HL-60 (cell line): ENCODE measurements around the gene LRRC74A.

ENCODE experiments used
- DNase-seq, 2 experiments: peaks; one replicate each; pipeline ENCODE4 v3.0.0-alpha.2; 2010 to 2020; ENCODE audit warnings: low read depth in 1 of 2, low spot score in 1 of 2
- H3K27ac ChIP-seq: fragments of 250-450 bp; sonication (Bioruptor Pico); replicated peaks from 2 replicates; pipeline ENCODE4 v1.5.1; 2020; ENCODE audit warnings: mild to moderate bottlenecking, moderate library complexity
- H3K27me3 ChIP-seq: fragments of 250-450 bp; sonication (Bioruptor Pico); 2 replicates; pipeline ENCODE4 v1.5.1; 2021; ENCODE audit warnings: mild to moderate bottlenecking, moderate library complexity; ENCODE audit not compliant: insufficient read depth, poor library complexity, severe bottlenecking
- H3K4me3 ChIP-seq: replicated peaks from 2 replicates; pipeline ENCODE4 v1.5.1; 2011; ENCODE audit warnings: mild to moderate bottlenecking, control low read depth, low read length; ENCODE audit not compliant: insufficient read depth
- CTCF ChIP-seq: IDR thresholded peaks from one replicate; pipeline ENCODE4 v1.5.1; 2011; ENCODE audit warnings: low read length, control low read depth, inconsistent platforms; ENCODE audit not compliant: insufficient read depth
- GABPA ChIP-seq: IDR thresholded peaks from 2 replicates; pipeline ENCODE4 v1.6.1; 2012; ENCODE audit warnings: low read depth
- POLR2AphosphoS5 ChIP-seq: IDR thresholded peaks from 2 replicates; pipeline ENCODE4 v1.6.1; 2012; ENCODE audit warnings: low read depth
- SPI1 ChIP-seq: IDR thresholded peaks from 2 replicates; pipeline ENCODE4 v1.6.1; 2012; ENCODE audit warnings: low read depth, mild to moderate bottlenecking, borderline replicate concordance
- TF ChIP-seq, protein P1 (sequence below): IDR thresholded peaks from 2 replicates; pipeline ENCODE4 v1.6.1; 2012; ENCODE audit warnings: low read depth; ENCODE audit not compliant: insufficient replicate concordance

Gene LRRC74A

GRCh38 chr14:76780875-76781647 lies 45.1 kb upstream of the LRRC74A start:
- no peak overlapping the region for H3K4me3 ChIP-seq
- no peaks in the 10 kb centered on the region for H3K27me3 ChIP-seq
- TF ChIP-seq SPI1 (no peak), CTCF (no peak), GABPA (no peak), POLR2AphosphoS5 (no peak)
- TF ChIP-seq, protein P1, sequence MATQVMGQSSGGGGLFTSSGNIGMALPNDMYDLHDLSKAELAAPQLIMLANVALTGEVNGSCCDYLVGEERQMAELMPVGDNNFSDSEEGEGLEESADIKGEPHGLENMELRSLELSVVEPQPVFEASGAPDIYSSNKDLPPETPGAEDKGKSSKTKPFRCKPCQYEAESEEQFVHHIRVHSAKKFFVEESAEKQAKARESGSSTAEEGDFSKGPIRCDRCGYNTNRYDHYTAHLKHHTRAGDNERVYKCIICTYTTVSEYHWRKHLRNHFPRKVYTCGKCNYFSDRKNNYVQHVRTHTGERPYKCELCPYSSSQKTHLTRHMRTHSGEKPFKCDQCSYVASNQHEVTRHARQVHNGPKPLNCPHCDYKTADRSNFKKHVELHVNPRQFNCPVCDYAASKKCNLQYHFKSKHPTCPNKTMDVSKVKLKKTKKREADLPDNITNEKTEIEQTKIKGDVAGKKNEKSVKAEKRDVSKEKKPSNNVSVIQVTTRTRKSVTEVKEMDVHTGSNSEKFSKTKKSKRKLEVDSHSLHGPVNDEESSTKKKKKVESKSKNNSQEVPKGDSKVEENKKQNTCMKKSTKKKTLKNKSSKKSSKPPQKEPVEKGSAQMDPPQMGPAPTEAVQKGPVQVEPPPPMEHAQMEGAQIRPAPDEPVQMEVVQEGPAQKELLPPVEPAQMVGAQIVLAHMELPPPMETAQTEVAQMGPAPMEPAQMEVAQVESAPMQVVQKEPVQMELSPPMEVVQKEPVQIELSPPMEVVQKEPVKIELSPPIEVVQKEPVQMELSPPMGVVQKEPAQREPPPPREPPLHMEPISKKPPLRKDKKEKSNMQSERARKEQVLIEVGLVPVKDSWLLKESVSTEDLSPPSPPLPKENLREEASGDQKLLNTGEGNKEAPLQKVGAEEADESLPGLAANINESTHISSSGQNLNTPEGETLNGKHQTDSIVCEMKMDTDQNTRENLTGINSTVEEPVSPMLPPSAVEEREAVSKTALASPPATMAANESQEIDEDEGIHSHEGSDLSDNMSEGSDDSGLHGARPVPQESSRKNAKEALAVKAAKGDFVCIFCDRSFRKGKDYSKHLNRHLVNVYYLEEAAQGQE, result no peak
- DNase-seq, result no peak
- no peak overlapping the region for H3K27ac ChIP-seq

GRCh38 chr14:76781648-76782051 lies 44.6 kb upstream of the LRRC74A start:
- Histone ChIP-seq H3K27me3 (no peaks in the 10 kb centered on the region), H3K27ac (no peak overlapping the region), H3K4me3 (no peak overlapping the region)
- TF ChIP-seq POLR2AphosphoS5, result no peak
- TF ChIP-seq CTCF, result no peak
- TF ChIP-seq GABPA, result no peak
- TF ChIP-seq, protein P1, result no peak
- no peak for TF ChIP-seq SPI1
- DNase-seq, result no peak

- Histone ChIP-seq H3K4me3 (no peak overlapping the region), H3K27me3 (no peaks in the 10 kb centered on the region), H3K27ac (no peak overlapping the region)
- no peak for TF ChIP-seq POLR2AphosphoS5
- TF ChIP-seq, protein P1, result no peak
- no peak for TF ChIP-seq GABPA
- TF ChIP-seq SPI1, result no peak
- no peak for TF ChIP-seq CTCF
- DNase-seq, result no peak
Measured at GRCh38 chr14:76782115-76782884, 43.9 kb upstream of the LRRC74A start.
